Measurements from ENCODE around the gene LTV1.
"Not testable (repeated sequence)": the region's sequence is repeated elsewhere in the genome, so short reads cannot be mapped to it uniquely, and the experiment has no call there.

LTV1 gene, protein sequence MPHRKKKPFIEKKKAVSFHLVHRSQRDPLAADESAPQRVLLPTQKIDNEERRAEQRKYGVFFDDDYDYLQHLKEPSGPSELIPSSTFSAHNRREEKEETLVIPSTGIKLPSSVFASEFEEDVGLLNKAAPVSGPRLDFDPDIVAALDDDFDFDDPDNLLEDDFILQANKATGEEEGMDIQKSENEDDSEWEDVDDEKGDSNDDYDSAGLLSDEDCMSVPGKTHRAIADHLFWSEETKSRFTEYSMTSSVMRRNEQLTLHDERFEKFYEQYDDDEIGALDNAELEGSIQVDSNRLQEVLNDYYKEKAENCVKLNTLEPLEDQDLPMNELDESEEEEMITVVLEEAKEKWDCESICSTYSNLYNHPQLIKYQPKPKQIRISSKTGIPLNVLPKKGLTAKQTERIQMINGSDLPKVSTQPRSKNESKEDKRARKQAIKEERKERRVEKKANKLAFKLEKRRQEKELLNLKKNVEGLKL

DNA sequence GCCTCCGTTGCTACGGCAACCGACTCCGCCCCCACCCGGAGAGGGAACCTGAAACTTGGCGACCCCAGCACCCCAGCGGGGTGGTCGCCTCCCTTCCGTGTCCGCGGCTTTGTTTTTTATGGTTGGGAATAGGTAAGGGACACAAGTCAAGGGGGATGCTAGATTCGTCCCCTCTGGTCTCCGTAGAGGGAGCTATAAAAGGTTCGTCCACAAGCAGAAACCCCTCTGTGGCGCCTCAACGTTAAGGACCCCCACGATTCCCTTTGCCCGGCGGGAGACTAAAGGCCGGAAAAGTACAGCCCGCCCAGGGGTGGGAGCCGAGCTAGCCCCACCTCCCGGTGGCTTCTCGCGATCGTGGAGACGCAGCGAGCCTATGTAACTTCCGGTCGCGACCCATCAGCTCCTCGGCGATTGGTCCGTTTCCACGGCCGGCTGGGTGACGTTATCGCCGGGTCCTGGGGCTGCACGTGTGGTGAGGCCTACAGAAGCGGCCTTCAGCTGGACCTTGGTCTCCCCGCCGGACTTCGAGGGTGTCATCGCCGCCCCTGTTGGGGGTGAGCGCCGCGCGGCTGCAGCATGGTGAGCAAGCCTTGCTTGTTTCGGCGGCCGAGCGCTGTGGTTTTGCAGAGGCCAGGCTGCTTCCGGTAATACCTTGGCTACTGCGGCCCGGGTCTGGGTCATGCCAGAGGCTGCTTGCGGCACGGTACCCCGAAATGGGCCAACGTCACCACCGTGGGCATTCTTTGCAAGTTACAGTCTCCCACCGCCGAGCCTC lies at the start of gene LTV1:
LTV1 (plus strand) TSS at position 437 of the 775 bp plus-strand sequence; CDS start at position 577, 140 bp downstream.
- peak; percentile 94 for DNase-seq
- in situ Hi-C loops (cut with HindIII; ENCODE audit: low pct_ligation_motif_present, low pct_unique_long_range_greater_than_20kb, low sequenced_read_pairs) = no loop called here

DNA sequence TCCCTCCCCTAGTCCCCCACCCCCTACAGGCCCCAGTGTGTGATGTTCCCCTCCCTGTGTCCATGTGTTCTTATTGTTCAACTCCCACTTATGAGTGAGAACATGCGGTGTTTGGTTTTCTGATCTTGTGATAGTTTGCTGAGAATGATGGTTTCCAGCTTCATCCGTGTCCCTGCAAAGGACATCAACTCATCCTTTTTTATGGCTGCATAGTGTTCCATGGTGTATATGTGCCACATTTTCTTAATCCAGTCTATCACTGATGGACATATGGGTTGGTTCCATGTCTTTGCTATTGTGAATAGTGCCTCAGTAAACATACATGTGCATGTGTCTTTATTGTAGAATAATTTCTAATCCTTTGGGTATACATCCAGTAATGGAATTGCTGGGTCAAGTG lies 46.6 kb upstream of the LTV1 start:
- in situ Hi-C loops (cut with HindIII; ENCODE audit: low pct_ligation_motif_present, low pct_unique_long_range_greater_than_20kb, low sequenced_read_pairs) = not testable (repeated sequence)

DNA sequence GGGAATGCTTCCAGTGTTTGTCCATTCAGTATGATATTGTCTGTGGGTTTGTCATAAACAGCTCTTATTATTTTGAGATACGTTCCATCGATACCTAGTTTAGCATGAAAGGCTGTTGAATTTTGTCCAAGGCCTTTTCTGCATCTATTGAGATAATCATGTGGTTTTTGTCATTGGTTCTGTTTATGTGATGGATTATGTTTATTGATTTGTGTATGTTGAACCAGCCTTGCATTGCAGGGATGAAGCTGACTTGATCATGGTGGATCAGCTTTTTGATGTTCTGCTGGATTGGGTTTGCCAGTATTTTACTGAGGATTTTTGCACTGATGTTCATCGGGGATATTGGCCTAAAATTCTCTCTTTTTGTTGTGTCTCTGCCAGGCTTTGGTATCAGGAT lies 44.7 kb upstream of the LTV1 start:
- DNase-seq; in situ Hi-C loops (cut with HindIII; ENCODE audit: low pct_ligation_motif_present, low pct_unique_long_range_greater_than_20kb, low sequenced_read_pairs): not testable (repeated sequence)

More for the DNA sequence above, 46.6 kb upstream of the LTV1 start:
- not testable (repeated sequence) for DNase-seq

DNA sequence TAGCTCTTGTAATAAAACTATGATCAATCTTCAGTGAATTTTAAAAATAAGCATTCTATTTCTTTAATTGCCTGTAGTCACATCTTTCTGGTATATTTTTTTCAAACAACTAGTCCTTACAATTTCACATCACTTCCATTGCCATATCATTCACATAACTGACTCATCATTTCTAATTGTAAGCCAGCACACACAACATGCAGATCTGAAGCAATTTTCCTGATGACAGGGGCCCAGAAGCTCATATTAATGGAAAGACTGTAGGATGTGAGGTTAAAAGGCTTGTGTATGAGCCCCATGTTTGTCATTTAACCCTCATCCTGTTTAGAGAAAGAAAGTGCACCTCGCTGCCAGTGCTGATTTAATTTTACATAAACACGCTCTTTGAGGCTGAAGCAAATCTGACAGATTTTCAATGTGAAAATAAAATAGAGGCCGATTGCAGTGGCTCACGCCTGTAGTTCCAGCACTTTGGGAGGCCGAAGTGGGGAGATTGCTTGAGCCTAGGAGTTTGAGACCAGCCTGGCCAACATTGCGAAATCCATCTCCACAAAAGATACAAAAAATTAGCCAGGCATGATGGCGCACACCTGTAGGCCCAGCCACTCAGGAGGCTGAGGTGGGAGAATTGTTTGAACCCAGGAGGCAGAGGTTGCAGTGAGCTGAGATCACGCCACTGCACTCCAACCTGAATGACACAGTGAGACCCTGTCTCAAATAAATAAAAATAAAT lies 40.1 kb upstream of the LTV1 start:
- in situ Hi-C loops (cut with HindIII; ENCODE audit: low pct_ligation_motif_present, low pct_unique_long_range_greater_than_20kb, low sequenced_read_pairs) = no loop called here
- no peak for DNase-seq

DNA sequence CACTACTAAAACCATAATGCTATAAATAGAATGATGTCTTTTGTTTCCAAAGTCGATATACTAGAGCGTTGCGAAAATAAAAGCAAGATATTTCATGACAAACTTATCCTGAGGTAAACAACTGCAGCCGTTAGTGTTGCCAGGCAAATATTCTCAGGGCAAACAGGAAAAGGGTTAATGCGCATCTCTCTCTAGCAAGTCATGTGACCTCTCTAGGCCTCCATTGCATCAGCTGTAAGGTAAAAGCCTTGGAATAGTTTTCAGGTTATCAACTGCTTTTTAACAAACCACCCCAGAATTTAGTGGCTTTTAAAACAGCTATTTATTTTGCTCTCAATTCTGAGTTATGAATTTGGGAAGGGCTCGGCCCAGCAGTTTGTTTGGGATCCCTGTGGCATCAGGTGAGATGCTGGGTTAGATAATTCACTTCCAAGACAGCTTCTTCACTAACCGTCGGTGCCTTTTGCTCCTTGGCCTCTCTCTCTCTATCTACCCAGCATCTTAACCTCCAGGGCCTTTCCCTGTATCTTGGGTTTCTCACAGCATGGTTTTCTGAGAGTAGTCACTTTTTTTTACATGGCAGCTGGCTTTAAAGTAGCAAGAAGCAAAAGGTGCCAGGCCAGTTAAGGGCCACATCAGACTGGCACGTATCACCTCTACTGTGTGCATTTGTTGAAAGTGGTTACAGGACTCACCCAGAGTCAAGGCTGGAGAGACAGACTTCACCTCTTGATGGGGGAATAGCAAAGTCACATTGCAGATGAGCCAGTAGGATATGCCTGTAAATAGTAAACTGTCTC lies 39.2 kb upstream of the LTV1 start:
- in situ Hi-C loops (cut with HindIII; ENCODE audit: low pct_ligation_motif_present, low pct_unique_long_range_greater_than_20kb, low sequenced_read_pairs) = no loop called here

DNA sequence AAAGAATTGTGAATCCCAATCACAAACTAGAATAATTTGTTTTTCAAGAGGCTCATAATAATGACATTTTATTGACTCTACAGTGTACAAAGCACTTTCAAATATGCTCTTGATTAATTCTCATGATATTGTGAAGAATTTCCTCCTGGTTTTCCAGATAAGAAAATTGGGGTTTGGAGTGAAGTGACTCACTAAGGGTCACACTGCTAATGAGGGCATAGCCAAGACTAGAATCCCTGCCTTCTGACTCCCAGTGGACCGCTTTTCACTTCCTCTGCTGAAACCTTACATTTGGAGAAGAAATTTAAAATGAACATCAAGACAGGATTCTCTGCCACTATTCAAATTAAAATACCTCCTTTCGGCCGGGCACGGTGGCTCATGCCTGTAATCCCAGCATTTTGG lies 38.3 kb upstream of the LTV1 start:
- in situ Hi-C loops (cut with HindIII; ENCODE audit: low pct_ligation_motif_present, low pct_unique_long_range_greater_than_20kb, low sequenced_read_pairs) = no loop called here
- DNase-seq = no peak

More for the DNA sequence above, 39.2 kb upstream of the LTV1 start:
- no peak for DNase-seq

DNA sequence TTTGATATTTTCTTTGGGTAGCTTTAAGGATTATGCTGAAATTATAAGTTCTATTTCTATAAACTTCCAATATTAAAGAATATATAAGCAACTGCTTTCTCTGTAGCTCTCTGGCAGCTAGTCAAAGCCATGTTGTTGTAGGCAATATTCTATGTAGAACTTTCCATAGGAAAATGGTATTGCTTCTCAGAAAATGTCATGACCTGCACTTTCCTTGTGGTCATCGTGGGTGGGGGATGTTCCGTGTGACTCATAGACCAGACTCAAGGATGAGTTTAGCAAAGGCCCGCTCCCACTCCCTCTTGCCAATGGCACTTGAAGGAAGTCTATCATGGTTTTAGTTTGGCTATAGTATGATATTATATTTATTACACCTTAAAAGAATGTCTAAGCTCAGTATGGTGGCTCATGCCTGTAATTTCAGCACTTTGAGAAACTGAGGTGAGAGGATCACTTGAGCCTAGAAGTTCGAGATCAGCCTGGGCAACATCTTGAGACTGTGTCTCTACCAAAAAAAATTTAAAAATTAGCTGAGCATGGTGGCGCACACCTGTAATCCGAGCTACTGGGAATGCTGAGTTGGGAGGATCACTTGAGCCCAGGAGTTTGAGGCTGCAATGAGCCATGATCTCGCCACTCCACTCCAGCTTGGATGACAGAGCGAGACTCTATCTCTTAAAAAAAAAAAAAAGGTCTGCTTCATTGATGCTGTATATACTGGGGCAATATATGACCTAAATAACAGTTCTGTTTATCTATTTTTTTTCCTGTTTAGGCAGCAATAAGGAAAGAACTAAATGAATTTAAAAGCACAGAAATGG lies 36.6 kb upstream of the LTV1 start:
- in situ Hi-C loops (cut with HindIII; ENCODE audit: low pct_ligation_motif_present, low pct_unique_long_range_greater_than_20kb, low sequenced_read_pairs) = no loop called here
- no peak for DNase-seq

DNA sequence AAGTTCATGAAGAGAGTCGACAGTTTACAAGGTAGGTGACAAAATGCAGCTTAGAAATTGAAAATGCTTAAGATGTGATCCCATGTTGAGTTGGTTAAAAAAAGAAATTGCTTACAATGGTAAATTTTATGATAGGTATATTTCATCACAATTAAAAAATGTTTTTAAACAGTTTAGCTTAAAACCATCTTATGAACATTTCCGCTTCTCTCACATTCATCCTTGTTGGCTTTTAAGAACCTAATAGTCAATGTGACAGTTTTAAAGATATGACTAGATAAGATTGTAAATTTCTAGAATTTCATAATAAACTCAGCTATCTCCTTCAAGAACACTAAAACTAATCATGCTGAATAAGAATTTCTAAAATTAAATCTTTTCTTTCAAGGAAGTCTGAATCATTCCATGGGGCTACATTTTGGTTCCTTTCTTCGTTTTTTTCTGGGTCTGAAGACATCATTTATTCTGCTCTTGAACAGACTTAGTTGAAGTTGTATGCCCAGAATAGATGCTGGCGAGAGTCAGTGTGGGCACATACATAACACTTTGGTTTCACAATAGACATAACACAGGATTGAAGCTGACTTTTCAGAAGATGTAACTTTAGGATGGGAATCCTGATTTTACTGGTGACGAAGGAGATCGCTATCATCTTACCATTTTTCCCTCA lies 35.9 kb upstream of the LTV1 start:
- no peak for DNase-seq
- in situ Hi-C loops (cut with HindIII; ENCODE audit: low pct_ligation_motif_present, low pct_unique_long_range_greater_than_20kb, low sequenced_read_pairs) = no loop called here

DNA sequence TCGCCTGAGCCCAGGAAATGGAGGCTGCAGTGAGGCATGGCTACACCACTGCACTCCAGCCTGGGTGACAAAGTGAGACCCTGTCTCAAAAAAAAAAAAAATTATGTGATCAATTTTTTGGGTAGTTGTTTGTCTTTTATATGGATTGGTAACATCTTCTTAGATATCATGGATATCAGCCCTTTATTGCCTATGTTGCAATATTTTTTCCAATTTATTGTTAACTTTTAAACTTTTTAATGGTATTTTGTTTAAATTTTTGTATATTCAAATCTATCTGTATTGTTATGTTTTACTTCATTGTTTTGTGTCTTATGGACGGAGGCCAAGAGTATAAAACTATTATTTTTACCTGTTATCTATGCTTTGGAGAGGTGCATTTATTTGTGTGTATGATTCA lies 32.4 kb upstream of the LTV1 start:
- in situ Hi-C loops (cut with HindIII; ENCODE audit: low pct_ligation_motif_present, low pct_unique_long_range_greater_than_20kb, low sequenced_read_pairs) = no loop called here

DNA sequence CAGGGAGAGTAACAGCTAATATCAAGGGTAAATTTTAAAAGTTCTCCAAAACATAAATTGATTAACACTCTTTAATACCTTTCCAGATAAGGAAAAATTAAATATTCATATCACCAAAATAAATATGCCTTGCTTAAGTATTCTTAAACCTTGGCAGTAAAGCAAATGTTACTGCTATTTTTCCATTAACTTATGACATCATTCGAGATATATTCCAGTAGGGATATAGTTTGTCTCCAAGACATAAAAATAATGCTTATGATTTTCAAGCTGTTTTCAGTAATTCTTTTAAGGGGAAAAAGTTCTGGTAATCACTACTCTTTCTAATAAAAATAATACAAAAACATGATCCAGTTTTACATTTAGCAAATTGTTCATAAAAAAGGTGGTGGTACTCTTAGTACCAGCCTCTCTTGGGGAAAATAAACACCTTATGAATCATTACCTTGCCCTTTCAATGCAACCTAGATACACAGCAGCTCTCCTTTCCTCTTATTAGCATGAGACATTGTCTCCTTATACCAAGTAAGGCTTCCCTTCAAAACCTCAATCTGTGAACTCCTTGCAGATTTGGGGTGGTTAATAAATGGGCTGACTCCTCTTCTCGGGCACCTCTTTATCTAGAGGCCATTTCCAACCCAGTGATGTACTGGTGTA lies 31.5 kb upstream of the LTV1 start:
- no peak for DNase-seq
- in situ Hi-C loops (cut with HindIII; ENCODE audit: low pct_ligation_motif_present, low pct_unique_long_range_greater_than_20kb, low sequenced_read_pairs) = no loop called here

More for the DNA sequence above, 32.4 kb upstream of the LTV1 start:
- DNase-seq = no peak

DNA sequence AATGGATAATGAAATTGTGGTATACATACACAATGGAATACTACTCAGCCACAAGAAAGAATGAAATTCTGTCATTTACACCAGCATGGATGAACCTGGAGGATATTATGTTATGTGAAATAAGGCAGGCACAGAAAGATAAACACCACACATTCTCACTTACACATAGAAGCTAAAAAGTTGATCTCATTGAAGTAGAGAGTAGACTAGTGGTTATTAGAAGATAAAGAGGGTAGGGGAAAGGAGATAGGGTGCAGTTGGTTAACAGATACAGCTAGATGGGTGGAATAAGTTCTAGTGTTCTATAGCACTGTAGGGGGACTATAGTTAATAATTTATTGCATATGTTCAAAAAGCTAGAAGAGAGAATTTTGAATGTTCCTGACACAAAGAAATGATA lies 25.5 kb upstream of the LTV1 start:
- in situ Hi-C loops (cut with HindIII; ENCODE audit: low pct_ligation_motif_present, low pct_unique_long_range_greater_than_20kb, low sequenced_read_pairs) = no loop called here

DNA sequence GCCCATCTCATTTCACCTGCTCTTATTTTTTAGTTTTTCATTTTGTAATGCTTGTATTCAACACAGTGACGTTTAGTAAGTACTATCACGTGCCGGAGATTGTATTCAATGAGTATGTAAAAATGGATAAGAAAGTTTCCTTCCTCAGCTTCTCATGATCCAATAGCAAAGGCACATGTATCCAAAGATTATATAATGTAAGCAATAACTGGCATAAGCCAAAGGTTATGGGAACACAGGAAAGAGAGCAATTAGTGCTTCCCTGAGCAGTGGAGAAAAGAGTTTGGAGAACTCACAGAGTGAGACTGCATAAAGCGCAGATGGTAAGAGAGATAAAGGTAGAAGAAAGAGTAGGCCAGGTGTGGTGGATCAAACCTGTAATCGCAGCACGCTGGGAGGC lies 21.8 kb upstream of the LTV1 start:
- in situ Hi-C loops (cut with HindIII; ENCODE audit: low pct_ligation_motif_present, low pct_unique_long_range_greater_than_20kb, low sequenced_read_pairs) = no loop called here
- no peak for DNase-seq

More for the DNA sequence above, 25.5 kb upstream of the LTV1 start:
- no peak for DNase-seq

DNA sequence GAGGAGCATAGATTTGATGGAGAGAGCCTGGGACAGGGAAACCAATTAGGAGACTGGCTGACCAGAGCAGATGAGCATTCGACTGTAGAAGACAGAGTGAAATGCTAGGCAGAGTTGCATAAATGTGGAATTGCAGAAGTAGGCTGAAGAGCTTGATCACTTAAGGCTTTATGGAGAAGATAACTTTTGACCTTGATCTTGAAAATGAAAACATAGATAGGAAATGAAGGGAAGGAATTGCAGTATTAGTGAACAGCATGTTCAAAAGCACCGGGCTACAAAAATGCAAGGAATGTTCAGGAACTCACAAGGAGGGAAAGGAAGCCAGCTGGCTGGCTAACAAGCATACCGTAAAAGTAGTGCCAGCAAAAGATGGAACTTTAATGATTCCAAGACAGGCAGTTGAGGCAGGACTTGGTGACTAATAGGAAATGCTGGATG lies 20.5 kb upstream of the LTV1 start:
- peak; percentile 29 for DNase-seq
- in situ Hi-C loops (cut with HindIII; ENCODE audit: low pct_ligation_motif_present, low pct_unique_long_range_greater_than_20kb, low sequenced_read_pairs) = no loop called here

DNA sequence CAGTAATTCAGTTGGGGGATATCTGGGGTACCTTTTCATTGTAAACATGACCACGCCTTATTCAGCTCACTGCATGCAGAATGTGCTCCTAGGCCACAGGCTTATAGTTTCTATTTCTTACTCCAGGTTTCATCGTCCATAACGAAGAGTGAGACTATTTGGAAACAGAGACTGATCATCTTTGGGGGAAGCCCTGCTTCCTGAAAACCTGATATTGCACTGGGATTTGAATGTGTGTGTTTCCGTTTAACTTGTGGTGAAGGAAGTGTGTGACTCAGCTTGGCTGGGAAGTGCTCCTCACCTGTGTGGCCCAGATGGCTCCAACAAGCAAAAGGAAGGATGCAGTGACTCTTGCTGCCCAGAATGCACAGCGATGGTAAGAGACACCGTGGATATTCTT lies 19.6 kb upstream of the LTV1 start:
- peak; percentile 1 for DNase-seq
- in situ Hi-C loops (cut with HindIII; ENCODE audit: low pct_ligation_motif_present, low pct_unique_long_range_greater_than_20kb, low sequenced_read_pairs) = no loop called here

DNA sequence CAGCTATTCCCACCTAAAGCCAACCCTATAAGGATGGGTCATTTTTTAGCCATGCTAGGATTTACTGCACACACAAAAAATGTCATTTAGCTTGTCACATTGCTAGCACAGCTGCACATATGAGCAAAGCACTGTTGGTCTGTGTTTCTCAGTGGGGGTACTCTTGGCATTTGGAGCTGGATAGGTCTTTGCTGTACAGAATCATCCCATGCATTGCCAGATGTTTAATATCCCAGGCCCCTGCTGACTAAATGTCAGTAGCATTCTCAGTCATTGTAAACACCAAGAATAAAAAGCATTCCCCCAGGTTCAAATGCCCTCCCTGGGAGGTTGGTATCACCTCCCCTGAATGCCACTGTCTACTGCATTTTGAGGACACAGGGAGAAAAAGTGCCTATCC lies 14.6 kb upstream of the LTV1 start:
- no peak for DNase-seq
- in situ Hi-C loops (cut with HindIII; ENCODE audit: low pct_ligation_motif_present, low pct_unique_long_range_greater_than_20kb, low sequenced_read_pairs) = no loop called here

DNA sequence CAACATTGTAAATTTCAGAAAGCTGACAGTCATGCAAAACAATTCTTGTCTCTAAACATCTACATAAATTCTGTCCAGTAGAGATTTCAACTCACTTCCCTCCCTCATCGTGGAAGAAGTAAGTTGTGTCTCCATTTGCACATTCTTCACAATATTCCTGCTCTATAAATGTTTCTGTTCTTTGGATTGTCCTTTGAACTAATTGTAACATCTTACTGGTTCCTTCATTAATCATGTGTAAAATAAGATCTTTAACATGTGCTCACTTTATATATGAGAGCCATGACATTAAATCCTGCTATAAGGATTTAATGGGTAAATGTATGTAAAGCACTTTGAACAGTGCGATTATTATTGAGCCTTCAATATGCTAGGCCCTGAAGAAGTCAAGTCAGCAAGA lies 7.0 kb upstream of the LTV1 start:
- DNase-seq = no peak
- in situ Hi-C loops (cut with HindIII; ENCODE audit: low pct_ligation_motif_present, low pct_unique_long_range_greater_than_20kb, low sequenced_read_pairs) = no loop called here
